KOPT-K1 (cell line): ENCODE measurements around the gene NR2F1-AS1.
"Not testable (repeated sequence)": the region's sequence is repeated elsewhere in the genome, so short reads cannot be mapped to it uniquely, and the experiment has no call there.

ENCODE experiments used
- H3K27ac ChIP-seq: fragments of 200-600 bp; sonication (generic); 2 replicates; pipeline ENCODE4 v1.5.1; 2016; ENCODE audit warnings: antibody characterized with exemption, mild to moderate bottlenecking, low read depth, low read length; ENCODE audit not compliant: poor library complexity, severe bottlenecking
- H3K36me3 ChIP-seq: fragments of 200-600 bp; sonication (generic); 2 replicates; pipeline ENCODE4 v1.5.1; 2017; ENCODE audit warnings: antibody characterized with exemption, mild to moderate bottlenecking, low read length, moderate library complexity; ENCODE audit not compliant: insufficient read depth
- H3K9me3 ChIP-seq: fragments of 200-600 bp; sonication (generic); 2 replicates; pipeline ENCODE4 v1.5.1; 2017; ENCODE audit warnings: antibody characterized with exemption, low read length, mild to moderate bottlenecking; ENCODE audit not compliant: insufficient read depth, poor library complexity, severe bottlenecking

The NR2F1-AS1 gene

GRCh38 chr5:93401634-93402213, 179.3 kb downstream of the NR2F1-AS1 start:
- Histone ChIP-seq H3K36me3 (no peaks in the 10 kb centered on the region), H3K27ac (no peak overlapping the region), H3K9me3 (no peaks in the 10 kb centered on the region)

GRCh38 chr5:93399675-93400074, 181.3 kb downstream of the NR2F1-AS1 start:
- no peaks in the 10 kb centered on the region for H3K9me3 ChIP-seq
- no peaks in the 10 kb centered on the region for H3K36me3 ChIP-seq
- H3K27ac ChIP-seq: no peak overlapping the region

GRCh38 chr5:93395971-93396379, 185.0 kb downstream of the NR2F1-AS1 start:
- Histone ChIP-seq H3K9me3 (no peaks in the 10 kb centered on the region), H3K36me3 (no peaks in the 10 kb centered on the region), H3K27ac (no peak overlapping the region)

- no peaks in the 10 kb centered on the region for H3K9me3 ChIP-seq
- H3K27ac ChIP-seq: no peak overlapping the region
- H3K36me3 ChIP-seq: no peaks in the 10 kb centered on the region
Measured at GRCh38 chr5:93395010-93395409, 186.0 kb downstream of the NR2F1-AS1 start.

GRCh38 chr5:93394301-93394700, 186.7 kb downstream of the NR2F1-AS1 start:
- Histone ChIP-seq H3K36me3 (no peaks in the 10 kb centered on the region), H3K9me3 (no peaks in the 10 kb centered on the region), H3K27ac (no peak overlapping the region)

- H3K9me3 ChIP-seq, H3K36me3 ChIP-seq, H3K27ac ChIP-seq: not testable (repeated sequence)
Measured at GRCh38 chr5:93391169-93391568, 189.8 kb downstream of the NR2F1-AS1 start.

- Histone ChIP-seq H3K27ac (no peak overlapping the region), H3K36me3 (no peaks in the 10 kb centered on the region), H3K9me3 (no peaks in the 10 kb centered on the region)
Measured at GRCh38 chr5:93385655-93386054, 195.4 kb downstream of the NR2F1-AS1 start.

- Histone ChIP-seq H3K27ac (no peak overlapping the region), H3K36me3 (no peaks in the 10 kb centered on the region), H3K9me3 (no peaks in the 10 kb centered on the region)
Measured at GRCh38 chr5:93384995-93385394, 196.0 kb downstream of the NR2F1-AS1 start.

GRCh38 chr5:93384026-93384425, 197.0 kb downstream of the NR2F1-AS1 start:
- Histone ChIP-seq H3K9me3 (no peaks in the 10 kb centered on the region), H3K36me3 (no peaks in the 10 kb centered on the region), H3K27ac (no peak overlapping the region)

- H3K27ac ChIP-seq: no peak overlapping the region
- H3K9me3 ChIP-seq: no peaks in the 10 kb centered on the region
- no peaks in the 10 kb centered on the region for H3K36me3 ChIP-seq
Measured at GRCh38 chr5:93382188-93382825, 198.7 kb downstream of the NR2F1-AS1 start.

- Histone ChIP-seq H3K9me3 (no peaks in the 10 kb centered on the region), H3K36me3 (no peaks in the 10 kb centered on the region), H3K27ac (no peak overlapping the region)
Measured at GRCh38 chr5:93381057-93381456, 200.0 kb downstream of the NR2F1-AS1 start.

GRCh38 chr5:93378073-93378472, 202.9 kb downstream of the NR2F1-AS1 start:
- H3K36me3 ChIP-seq: no peaks in the 10 kb centered on the region
- H3K27ac ChIP-seq: no peak overlapping the region
- no peaks in the 10 kb centered on the region for H3K9me3 ChIP-seq

- no peaks in the 10 kb centered on the region for H3K9me3 ChIP-seq
- H3K36me3 ChIP-seq: no peaks in the 10 kb centered on the region
- H3K27ac ChIP-seq: no peak overlapping the region
Measured at GRCh38 chr5:93371893-93372292, 209.1 kb downstream of the NR2F1-AS1 start.

- Histone ChIP-seq H3K9me3 (no peaks in the 10 kb centered on the region), H3K36me3 (no peaks in the 10 kb centered on the region), H3K27ac (no peak overlapping the region)
Measured at GRCh38 chr5:93364378-93364777, 216.6 kb downstream of the NR2F1-AS1 start.

GRCh38 chr5:93360436-93361088, 220.5 kb downstream of the NR2F1-AS1 start:
- H3K9me3 ChIP-seq: no peaks in the 10 kb centered on the region

GRCh38 chr5:93359960-93360305, 221.1 kb downstream of the NR2F1-AS1 start:
- Histone ChIP-seq H3K27ac (no peak overlapping the region), H3K36me3 (no peaks in the 10 kb centered on the region), H3K9me3 (no peaks in the 10 kb centered on the region)

More at GRCh38 chr5:93360436-93361088, 220.5 kb downstream of the NR2F1-AS1 start:
- Histone ChIP-seq H3K36me3 (no peaks in the 10 kb centered on the region), H3K27ac (no peak overlapping the region)
